SH-SY5Y (cell line): ENCODE measurements around the gene C19orf53.

Source experiments
- GATA2 ChIP-seq: IDR thresholded peaks from 2 replicates; pipeline ENCODE4 v1.6.1; 2011; ENCODE audit warnings: mild to moderate bottlenecking, low read depth, low read length
- GATA3 ChIP-seq: IDR thresholded peaks from 2 replicates; pipeline ENCODE4 v1.6.1; 2011; ENCODE audit warnings: low read depth, mild to moderate bottlenecking, low read length, moderate library complexity

DNA sequence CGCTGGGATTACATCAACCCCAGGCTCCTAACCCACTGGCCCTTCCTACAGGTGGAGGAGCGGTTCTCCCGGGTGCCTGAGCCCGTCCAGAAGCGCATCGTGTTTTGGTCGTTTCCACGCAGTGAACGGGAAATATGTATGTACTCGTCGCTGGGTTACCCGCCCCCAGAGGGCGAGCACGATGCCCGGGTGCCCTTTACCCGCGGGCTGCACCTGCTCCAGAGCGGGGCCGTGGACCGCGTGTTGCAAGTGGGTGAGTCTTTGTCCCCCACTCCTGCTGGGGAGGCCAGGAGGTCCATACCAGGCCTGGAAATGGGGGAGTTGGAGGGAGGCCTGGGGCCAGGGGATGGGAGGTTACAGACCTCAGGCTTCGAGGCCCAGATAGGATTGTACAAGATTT lies 25.4 kb downstream of the C19orf53 start:
- TF ChIP-seq GATA2: no peak
- TF ChIP-seq GATA3: no peak
